Stimulated activated CD4-positive, alpha-beta T cell treated with anti-CD3 and anti-CD28 coated beads, Interleukin-4, amount 100 ng/mL, for 48 hours (primary cell): ENCODE results near the gene SHISA3.

Experiments
- DNase-seq, 2 donors: peaks; one replicate each; pipeline ENCODE4 v3.0.0-alpha.2; 2020; ENCODE audit warnings: low read depth in 2 of 2

Gene SHISA3

DNA sequence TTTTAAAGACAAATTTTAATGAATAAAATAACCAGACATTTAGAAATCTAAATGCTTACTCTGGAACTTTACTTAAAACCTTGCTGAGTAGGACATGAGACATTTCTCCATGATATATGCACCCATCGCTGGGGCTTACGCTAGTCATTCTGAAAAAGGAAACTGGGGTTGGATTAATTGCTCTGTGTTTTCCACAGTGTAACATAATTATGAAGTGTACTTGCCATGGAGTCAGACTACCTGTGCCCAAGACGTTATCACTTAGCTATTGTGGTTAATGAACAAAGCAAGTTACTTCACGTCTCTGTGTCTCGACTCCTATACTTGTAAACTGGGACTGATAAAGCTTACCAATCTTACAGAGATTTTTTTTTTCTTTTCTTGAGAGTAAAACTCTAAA is 47.8 kb downstream of the SHISA3 start:
- no peak for DNase-seq

DNA sequence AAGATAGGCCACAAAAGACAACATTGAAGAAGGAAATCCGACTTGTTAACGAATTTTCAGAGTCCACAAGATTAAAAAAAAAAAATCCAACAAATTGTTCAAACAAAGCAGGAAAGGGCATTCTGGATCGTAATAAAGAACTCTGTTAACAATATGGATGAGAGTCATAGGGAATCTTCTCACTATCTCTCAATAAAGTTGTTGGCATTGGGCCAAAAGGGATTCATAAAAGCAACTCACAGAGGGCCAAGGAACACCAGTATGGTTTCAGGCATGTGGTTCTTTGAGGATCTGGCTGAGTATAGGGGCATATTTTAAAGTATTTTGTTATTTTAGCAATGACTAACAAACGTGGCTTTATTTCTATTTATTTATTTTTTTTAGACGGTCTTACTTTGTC is 49.5 kb downstream of the SHISA3 start:
- no peak for DNase-seq
